ENCODE results near the gene BCL2L14.

The BCL2L14 gene

GRCh38 chr12:12056951-12057350, 13.8 kb upstream of the BCL2L14 start:
- no peak for DNase-seq (ENCODE audit: low read depth)

- DNase-seq (ENCODE audit: low read depth): no peak
Observed at GRCh38 chr12:12064596-12064995, 6.1 kb upstream of the BCL2L14 start.

GRCh38 chr12:12068751-12069150, 2.0 kb upstream of the BCL2L14 start:
- DNase-seq (ENCODE audit: low read depth): no peak

- DNase-seq (ENCODE audit: low read depth): no peak
Observed at GRCh38 chr12:12069821-12070548, 754 bp upstream of the BCL2L14 start.

GRCh38 chr12:12072064-12072760, 1.5 kb downstream of the BCL2L14 start:
- DNase-seq (ENCODE audit: low read depth): no peak

GRCh38 chr12:12079291-12079690, 8.6 kb downstream of the BCL2L14 start:
- DNase-seq (ENCODE audit: low read depth): no peak

GRCh38 chr12:12081836-12082497, 11.2 kb downstream of the BCL2L14 start:
- no peak for DNase-seq (ENCODE audit: low read depth)

- DNase-seq (ENCODE audit: low read depth): no peak
Observed at GRCh38 chr12:12083688-12084087, 12.9 kb downstream of the BCL2L14 start.

- DNase-seq (ENCODE audit: low read depth): no peak
Observed at GRCh38 chr12:12086362-12086761, 15.6 kb downstream of the BCL2L14 start.

GRCh38 chr12:12086973-12087692, 16.4 kb downstream of the BCL2L14 start:
- DNase-seq (ENCODE audit: low read depth): no peak

- no peak for DNase-seq (ENCODE audit: low read depth)
Observed at GRCh38 chr12:12087693-12088034, 16.9 kb downstream of the BCL2L14 start.

- DNase-seq (ENCODE audit: low read depth): no peak
Observed at GRCh38 chr12:12088147-12088546, 17.4 kb downstream of the BCL2L14 start.

- DNase-seq (ENCODE audit: low read depth): no peak
Observed at GRCh38 chr12:12088761-12089160, 18.0 kb downstream of the BCL2L14 start.

GRCh38 chr12:12091071-12091470, 20.3 kb downstream of the BCL2L14 start:
- DNase-seq (ENCODE audit: low read depth): no peak

GRCh38 chr12:12091977-12092663, 21.4 kb downstream of the BCL2L14 start:
- DNase-seq (ENCODE audit: low read depth): no peak

- no peak for DNase-seq (ENCODE audit: low read depth)
Observed at GRCh38 chr12:12094481-12094880, 23.7 kb downstream of the BCL2L14 start.

GRCh38 chr12:12095021-12095420, 24.3 kb downstream of the BCL2L14 start:
- DNase-seq (ENCODE audit: low read depth): no peak

GRCh38 chr12:12097891-12098690, 27.4 kb downstream of the BCL2L14 start:
- no peak for DNase-seq (ENCODE audit: low read depth)

GRCh38 chr12:12098691-12099015, 27.9 kb downstream of the BCL2L14 start:
- no peak for DNase-seq (ENCODE audit: low read depth)

GRCh38 chr12:12099102-12099501, 28.4 kb downstream of the BCL2L14 start:
- no peak for DNase-seq (ENCODE audit: low read depth)

GRCh38 chr12:12107678-12108077, 36.9 kb downstream of the BCL2L14 start:
- no peak for DNase-seq (ENCODE audit: low read depth)

Data from GM04504 (cell line).